ENCODE results near the gene SLC13A3.

SLC13A3 gene

GRCh38 chr20:46590443-46590842, 60.8 kb downstream of the SLC13A3 start:
- DNase-seq (ENCODE audit: low read depth, low spot score) = no peak
- no peak for TF ChIP-seq FOXP2 (optimal IDR thresholded peaks at IDR 0.05; ENCODE audit: control extremely low read depth, extremely low read length, insufficient read depth)
- TF ChIP-seq POLR2AphosphoS5 (IDR thresholded peaks at IDR 0.05; ENCODE audit: borderline replicate concordance, low read depth, low read length) = no peak
- no peak for TF ChIP-seq EZH2 (IDR thresholded peaks at IDR 0.05)
- no peaks in the 10 kb centered on the region for H3K36me3 ChIP-seq (ENCODE audit: insufficient read depth, low read length)
- H3K9ac ChIP-seq (ENCODE audit: insufficient read length) = no peak overlapping the region
- no peak overlapping the region for H3K4me3 ChIP-seq
- no peaks in the 10 kb centered on the region for H3K9me3 ChIP-seq (ENCODE audit: low read depth, low read length)
- H3K27ac ChIP-seq = no peak overlapping the region

- no peaks in the 10 kb centered on the region for H3K36me3 ChIP-seq (ENCODE audit: insufficient read depth, low read length)
- no peak for TF ChIP-seq POLR2AphosphoS5 (IDR thresholded peaks at IDR 0.05; ENCODE audit: borderline replicate concordance, low read depth, low read length)
- no peak for TF ChIP-seq FOXP2 (optimal IDR thresholded peaks at IDR 0.05; ENCODE audit: control extremely low read depth, extremely low read length, insufficient read depth)
- TF ChIP-seq EZH2 (IDR thresholded peaks at IDR 0.05) = no peak
- no peak for DNase-seq (ENCODE audit: low read depth, low spot score)
- H3K4me3 ChIP-seq = no peak overlapping the region
- no peak overlapping the region for H3K9ac ChIP-seq (ENCODE audit: insufficient read length)
- H3K9me3 ChIP-seq (ENCODE audit: low read depth, low read length) = no peaks in the 10 kb centered on the region
- no peak overlapping the region for H3K27ac ChIP-seq
Measured at GRCh38 chr20:46588532-46589511, 62.4 kb downstream of the SLC13A3 start.

GRCh38 chr20:46587986-46588385, 63.3 kb downstream of the SLC13A3 start:
- no peak for TF ChIP-seq POLR2AphosphoS5 (IDR thresholded peaks at IDR 0.05; ENCODE audit: borderline replicate concordance, low read depth, low read length)
- TF ChIP-seq EZH2 (IDR thresholded peaks at IDR 0.05) = no peak
- TF ChIP-seq FOXP2 (optimal IDR thresholded peaks at IDR 0.05; ENCODE audit: control extremely low read depth, extremely low read length, insufficient read depth) = no peak

GRCh38 chr20:46586724-46587123, 64.5 kb downstream of the SLC13A3 start:
- H3K9ac ChIP-seq (ENCODE audit: insufficient read length) = no peak overlapping the region
- no peak overlapping the region for H3K27ac ChIP-seq
- DNase-seq (ENCODE audit: low read depth, low spot score) = no peak
- H3K9me3 ChIP-seq (ENCODE audit: low read depth, low read length) = no peaks in the 10 kb centered on the region
- H3K4me3 ChIP-seq = no peak overlapping the region
- H3K36me3 ChIP-seq (ENCODE audit: insufficient read depth, low read length) = no peaks in the 10 kb centered on the region
- TF ChIP-seq FOXP2 (optimal IDR thresholded peaks at IDR 0.05; ENCODE audit: control extremely low read depth, extremely low read length, insufficient read depth) (no peak), POLR2AphosphoS5 (IDR thresholded peaks at IDR 0.05; ENCODE audit: borderline replicate concordance, low read depth, low read length) (no peak), EZH2 (IDR thresholded peaks at IDR 0.05) (no peak)

More at GRCh38 chr20:46587986-46588385, 63.3 kb downstream of the SLC13A3 start:
- H3K9ac ChIP-seq (ENCODE audit: insufficient read length) = no peak overlapping the region
- H3K36me3 ChIP-seq (ENCODE audit: insufficient read depth, low read length) = no peaks in the 10 kb centered on the region
- H3K9me3 ChIP-seq (ENCODE audit: low read depth, low read length) = no peaks in the 10 kb centered on the region
- H3K27ac ChIP-seq = no peak overlapping the region
- H3K4me3 ChIP-seq = no peak overlapping the region
- no peak for DNase-seq (ENCODE audit: low read depth, low spot score)

GRCh38 chr20:46584508-46584907, 66.8 kb downstream of the SLC13A3 start:
- no peak overlapping the region for H3K9ac ChIP-seq (ENCODE audit: insufficient read length)
- no peak for DNase-seq (ENCODE audit: low read depth, low spot score)
- H3K27ac ChIP-seq = no peak overlapping the region
- H3K4me3 ChIP-seq = no peak overlapping the region
- H3K9me3 ChIP-seq (ENCODE audit: low read depth, low read length) = no peaks in the 10 kb centered on the region
- no peaks in the 10 kb centered on the region for H3K36me3 ChIP-seq (ENCODE audit: insufficient read depth, low read length)
- TF ChIP-seq FOXP2 (optimal IDR thresholded peaks at IDR 0.05; ENCODE audit: control extremely low read depth, extremely low read length, insufficient read depth) = no peak
- TF ChIP-seq EZH2 (IDR thresholded peaks at IDR 0.05) = no peak
- no peak for TF ChIP-seq POLR2AphosphoS5 (IDR thresholded peaks at IDR 0.05; ENCODE audit: borderline replicate concordance, low read depth, low read length)

GRCh38 chr20:46583411-46584214, 67.6 kb downstream of the SLC13A3 start:
- Histone ChIP-seq H3K27ac (no peak overlapping the region), H3K9ac (ENCODE audit: insufficient read length) (no peak overlapping the region)
- DNase-seq (ENCODE audit: low read depth, low spot score) = no peak

GRCh38 chr20:46582648-46583047, 68.6 kb downstream of the SLC13A3 start:
- Histone ChIP-seq H3K4me3 (no peak overlapping the region), H3K9ac (ENCODE audit: insufficient read length) (no peak overlapping the region), H3K36me3 (ENCODE audit: insufficient read depth, low read length) (no peaks in the 10 kb centered on the region), H3K9me3 (ENCODE audit: low read depth, low read length) (no peaks in the 10 kb centered on the region), H3K27ac (no peak overlapping the region)
- DNase-seq (ENCODE audit: low read depth, low spot score) = no peak
- no peak for TF ChIP-seq FOXP2 (optimal IDR thresholded peaks at IDR 0.05; ENCODE audit: control extremely low read depth, extremely low read length, insufficient read depth)
- TF ChIP-seq EZH2 (IDR thresholded peaks at IDR 0.05) = no peak
- TF ChIP-seq POLR2AphosphoS5 (IDR thresholded peaks at IDR 0.05; ENCODE audit: borderline replicate concordance, low read depth, low read length) = no peak

More at GRCh38 chr20:46583411-46584214, 67.6 kb downstream of the SLC13A3 start:
- no peaks in the 10 kb centered on the region for H3K36me3 ChIP-seq (ENCODE audit: insufficient read depth, low read length)
- TF ChIP-seq POLR2AphosphoS5 (IDR thresholded peaks at IDR 0.05; ENCODE audit: borderline replicate concordance, low read depth, low read length) = no peak
- no peak for TF ChIP-seq EZH2 (IDR thresholded peaks at IDR 0.05)
- TF ChIP-seq FOXP2 (optimal IDR thresholded peaks at IDR 0.05; ENCODE audit: control extremely low read depth, extremely low read length, insufficient read depth) = no peak
- no peak overlapping the region for H3K4me3 ChIP-seq
- no peaks in the 10 kb centered on the region for H3K9me3 ChIP-seq (ENCODE audit: low read depth, low read length)

- DNase-seq (ENCODE audit: low read depth, low spot score) = no peak
- no peaks in the 10 kb centered on the region for H3K9me3 ChIP-seq (ENCODE audit: low read depth, low read length)
- no peak overlapping the region for H3K9ac ChIP-seq (ENCODE audit: insufficient read length)
- H3K36me3 ChIP-seq (ENCODE audit: insufficient read depth, low read length) = no peaks in the 10 kb centered on the region
- no peak overlapping the region for H3K27ac ChIP-seq
- no peak overlapping the region for H3K4me3 ChIP-seq
- TF ChIP-seq EZH2 (IDR thresholded peaks at IDR 0.05) (no peak), POLR2AphosphoS5 (IDR thresholded peaks at IDR 0.05; ENCODE audit: borderline replicate concordance, low read depth, low read length) (no peak), FOXP2 (optimal IDR thresholded peaks at IDR 0.05; ENCODE audit: control extremely low read depth, extremely low read length, insufficient read depth) (no peak)
Measured at GRCh38 chr20:46581391-46581790, 69.9 kb downstream of the SLC13A3 start.

All from SK-N-MC (cell line).